IMR-90 (cell line): ENCODE measurements around the gene ARHGAP5. TPM values are rescaled to one million over a fixed set of nuclear protein-coding genes. Genes with fewer than 3 reads are reported as not detected.
A peak's percentile ranks its signal among the peaks of the same experiment; 100 is the strongest.

Experiments
- ATAC-seq: fragments of 200-7000 bp; cut with Tn5 transposase; 2 replicates; pipeline ENCODE4 v1.9.1; 2020; ENCODE audit warnings: low read depth, mild to moderate bottlenecking, moderate library complexity
- BruUV-seq: library from RNA; stranded (reverse); fragments of 400-500 nt; replicated peaks from 2 replicates; lab custom pipeline; 2021; lab: Mats Ljungman, UMichigan
- CTCF ChIA-PET: fragments of 300-600 bp; formaldehyde crosslinking; extraction: SDS; loops from one replicate; lab custom pipeline; 2021; ENCODE audit warnings: antibody characterized with exemption; lab: Yijun Ruan, JAX
- POLR2A ChIA-PET: fragments of 300-600 bp; sonication (Branson Sonifier 250); formaldehyde crosslinking; loops from one replicate; lab custom pipeline; 2022; ENCODE audit warnings: antibody characterized with exemption; ENCODE audit not compliant: unreplicated experiment; lab: Charles Lee
- DNase-seq: peaks from one replicate; pipeline ENCODE4 v3.0.0; 2013
- H2AFZ ChIP-seq: replicated peaks from 2 replicates; pipeline ENCODE3; 2013; ENCODE audit warnings: low read length, mild to moderate bottlenecking; ENCODE audit not compliant: poor library complexity
- H2AK5ac ChIP-seq: 2 replicates; pipeline ENCODE4 v1.6.1; 2013; ENCODE audit warnings: low read depth, low read length, inconsistent platforms
- H2AK9ac ChIP-seq: replicated peaks from 2 replicates; pipeline ENCODE3; 2013; ENCODE audit warnings: mild to moderate bottlenecking, low read depth, low read length, moderate library complexity; ENCODE audit not compliant: poor library complexity
- H2BK120ac ChIP-seq: 2 replicates; pipeline ENCODE4 v1.6.1; 2013; ENCODE audit warnings: low read depth, low read length, inconsistent platforms
- H2BK15ac ChIP-seq: 3 replicates; pipeline ENCODE4 v1.6.1; 2013; ENCODE audit warnings: low read depth, low read length, inconsistent platforms
- H2BK20ac ChIP-seq: 2 replicates; pipeline ENCODE4 v1.6.1; 2013; ENCODE audit warnings: low read depth, mild to moderate bottlenecking, inconsistent platforms, low read length, moderate library complexity
- H2BK5ac ChIP-seq: 2 replicates; pipeline ENCODE4 v1.6.1; 2013; ENCODE audit warnings: mild to moderate bottlenecking, low read depth, low read length, inconsistent platforms; ENCODE audit not compliant: poor library complexity, severe bottlenecking
- H3K14ac ChIP-seq: replicated peaks from 2 replicates; pipeline ENCODE4 v1.6.1; 2013; ENCODE audit warnings: low read depth, low read length, inconsistent platforms
- H3K18ac ChIP-seq: 2 replicates; pipeline ENCODE4 v1.6.1; 2013; ENCODE audit warnings: low read depth, low read length, control low read depth
- H3K23ac ChIP-seq: 2 replicates; pipeline ENCODE4 v1.6.1; 2013; ENCODE audit warnings: low read depth, low read length, inconsistent platforms
- H3K27ac ChIP-seq: 2 replicates; pipeline ENCODE4 v1.5.1; 2013; ENCODE audit warnings: mild to moderate bottlenecking, control low read depth, low read length; ENCODE audit not compliant: insufficient read depth
- H3K27me3 ChIP-seq: 2 replicates; pipeline ENCODE4 v1.6.1; 2013; ENCODE audit warnings: low read length; ENCODE audit not compliant: control insufficient read depth, insufficient read depth
- H3K36me3 ChIP-seq: 2 replicates; pipeline ENCODE4 v1.6.1; 2013; ENCODE audit warnings: low read length, mixed read lengths; ENCODE audit not compliant: control insufficient read depth, insufficient read depth
- H3K4ac ChIP-seq: 2 replicates; pipeline ENCODE4 v1.6.1; 2013; ENCODE audit warnings: low read depth, low read length, inconsistent platforms
- H3K4me1 ChIP-seq: 2 replicates; pipeline ENCODE4 v1.6.1; 2013; ENCODE audit warnings: low read length, mixed read lengths; ENCODE audit not compliant: control insufficient read depth, insufficient read depth
- H3K4me2 ChIP-seq: 2 replicates; pipeline ENCODE4 v1.6.1; 2013; ENCODE audit warnings: low read depth, mild to moderate bottlenecking, control low read depth, low read length, moderate library complexity
- H3K4me3 ChIP-seq: 2 replicates; pipeline ENCODE4 v1.5.1; 2013; ENCODE audit warnings: low read depth, mild to moderate bottlenecking, control low read depth, low read length, moderate library complexity; ENCODE audit not compliant: insufficient read depth
- H3K56ac ChIP-seq: 2 replicates; pipeline ENCODE4 v1.6.1; 2013; ENCODE audit warnings: low read length, inconsistent platforms; ENCODE audit not compliant: insufficient read depth; ENCODE audit errors: extremely low read depth
- H3K79me1 ChIP-seq, 2 experiments: 2 replicates each; pipeline ENCODE4 v1.6.1; 2013; ENCODE audit warnings: low read length in 2 of 2, inconsistent platforms in 1 of 2, low read depth in 1 of 2
- H3K9ac ChIP-seq: 2 replicates; pipeline ENCODE4 v1.6.1; 2013; ENCODE audit warnings: low read depth, low read length, control low read depth
- H3K9me1 ChIP-seq: 2 replicates; pipeline ENCODE4 v1.6.1; 2013; ENCODE audit warnings: low read length, inconsistent platforms; ENCODE audit not compliant: insufficient read depth
- H3K9me3 ChIP-seq: 2 replicates; pipeline ENCODE4 v1.6.1; 2013; ENCODE audit warnings: low read length; ENCODE audit not compliant: control insufficient read depth, insufficient read depth
- H4K20me1 ChIP-seq: 2 replicates; pipeline ENCODE4 v1.6.1; 2013; ENCODE audit warnings: low read length, inconsistent platforms; ENCODE audit not compliant: insufficient read depth
- H4K5ac ChIP-seq: 2 replicates; pipeline ENCODE4 v1.6.1; 2013; ENCODE audit warnings: mild to moderate bottlenecking, low read depth, low read length, control low read depth
- H4K8ac ChIP-seq, 2 experiments: 2 replicates each; pipeline ENCODE4 v1.6.1; 2013; ENCODE audit warnings: low read depth in 2 of 2, low read length in 2 of 2, control low read depth in 1 of 2, inconsistent platforms in 1 of 2
- H4K91ac ChIP-seq: 2 replicates; pipeline ENCODE4 v1.6.1; 2013; ENCODE audit warnings: low read depth, low read length, inconsistent platforms; ENCODE audit not compliant: insufficient read depth
- RFX5 ChIP-seq: IDR thresholded peaks from 2 replicates; pipeline ENCODE4 v1.8.0; 2012; ENCODE audit warnings: low read depth, mild to moderate bottlenecking, low read length, moderate library complexity
- SMC3 ChIP-seq: fragments of 150-350 bp; IDR thresholded peaks from 2 replicates; pipeline ENCODE4 v1.6.1; 2016; ENCODE audit warnings: low read depth, mild to moderate bottlenecking, antibody characterized with exemption, low read length, moderate library complexity
- USF2 ChIP-seq: fragments of 150-350 bp; IDR thresholded peaks from 2 replicates; pipeline ENCODE4 v1.6.1; 2017; ENCODE audit warnings: mild to moderate bottlenecking, antibody characterized with exemption, low read length, low read depth
- WGBS, 2 experiments: methylation state at CpG; one replicate each; pipeline versions ENCODE4 v1.1.5 to v1.1.7; 2013; ENCODE audit warnings: missing lambda C conversion rate in 2 of 2; ENCODE audit not compliant: insufficient read length in 1 of 2; ENCODE audit errors: extremely low coverage in 2 of 2; 5-methylcytosine and 5-hydroxymethylcytosine counted together
- dilution Hi-C: fragments of 300-500 bp; cut with HindIII; formaldehyde crosslinking; loops from one replicate; pipeline ENCODE4 v1.14.3; 2018; ENCODE audit warnings: low sequenced_read_pairs; ENCODE audit not compliant: unreplicated experiment
- in situ Hi-C: fragments of 300-500 bp; cut with MboI; formaldehyde crosslinking; loops from 3 replicates; pipeline ENCODE4 v1.14.3; 2019; ENCODE audit warnings: low sequenced_read_pairs, inconsistent platforms, mixed read lengths
- intact Hi-C: fragments of 100-400 bp; cut with micrococcal nuclease; formaldehyde crosslinking; loops from 2 replicates; pipeline ENCODE4 v1.10.0; 2022
- polyA plus RNA-seq, 3 experiments: library from polyadenylated mRNA; depleted of rRNA; stranded (reverse); fragments of >200 nt; gene quantifications; 2 replicates each; pipeline ENCODE4 v1.2.3, GENCODE V29; 2012; ENCODE audit warnings: low replicate concordance in 1 of 3
- total RNA-seq: library from RNA; depleted of rRNA; stranded (reverse); fragments of >200 nt; gene quantifications from 2 replicates; pipeline ENCODE4 v1.2.3, GENCODE V29; 2012

The ARHGAP5 gene
- total and polyA plus RNA-seq, 2 of the 4 experiments (the other 2 are of a cell fraction) = 7.4 to 45.3 TPM

GRCh38 chr14:32202491-32202997 is 125.4 kb downstream of the ARHGAP5 start:
- Histone ChIP-seq H3K4me1 (no peaks in the 10 kb centered on the region), H3K9ac (no peak overlapping the region), H3K56ac (no peak overlapping the region), H4K8ac (no peak overlapping the region), H2AK5ac (no peak overlapping the region), H3K9me3 (no peaks in the 10 kb centered on the region), H3K4me3 (peak overlapping the region; percentile 67; the same call in 1 of the 2 replicates), H3K9me1 (peaks cover 6% of the 10 kb centered on the region; the same call in 1 of the 2 replicates), H3K36me3 (no peaks in the 10 kb centered on the region), H3K79me1 (no peaks in the 10 kb centered on the region), H3K18ac (no peak overlapping the region), H3K27ac (no peak overlapping the region), H4K5ac (no peak overlapping the region), H2BK20ac (no peak overlapping the region), H2BK15ac (no peak overlapping the region), H3K4me2 (peak overlapping the region; percentile 72), H2AK9ac (no peak overlapping the region), H4K20me1 (no peaks in the 10 kb centered on the region; the same call in 1 of the 2 replicates), H2BK5ac (no peak overlapping the region), H3K27me3 (peaks cover 2% of the 10 kb centered on the region), H3K23ac (no peak overlapping the region), H2AFZ (no peak overlapping the region), H3K14ac (no peak overlapping the region), H2BK120ac (no peak overlapping the region), H4K91ac (no peak overlapping the region), H3K4ac (no peak overlapping the region)
- CTCF ChIA-PET = no interaction called here
- 7% methylated on average over 2 of the region's 8 CpGs; no CpG with 5 or more reads in 1 of the 2 experiments for WGBS, 2 experiments
- in situ Hi-C loops = no loop called here
- no peak for TF ChIP-seq RFX5
- TF ChIP-seq USF2 = no peak
- TF ChIP-seq SMC3 = no peak
- no TSS peak for BruUV-seq
- dilution Hi-C loops = no loop called here
- ATAC-seq (no peak; the same call in 1 of the 2 replicates), DNase-seq (peak; percentile 21)
- intact Hi-C loops = loop anchor here (2.0 to 5.0 kb wide), 3 partner anchors 126 to 358 kb away; partner anchors contain the start of gene ARHGAP5
- POLR2A ChIA-PET = no interaction called here
